Caki2 (cell line): ENCODE data around the gene LPP. TPM values are rescaled to one million over a fixed set of nuclear protein-coding genes. Genes with fewer than 3 reads are reported as not detected.

Experiments used
- DNase-seq: peaks from one replicate; pipeline ENCODE4 v3.0.0-alpha.2; 2015; ENCODE audit warnings: low read depth
- in situ Hi-C: cut with HindIII; loops from 2 replicates; pipeline ENCODE4 v1.10.0; 2016; ENCODE audit warnings: low sequenced_read_pairs, low pct_unique_long_range_greater_than_20kb, mixed read lengths
- total RNA-seq: library from RNA; depleted of rRNA; stranded (reverse); fragments of >200 nt; shearing (Covaris generic); gene quantifications from 2 replicates; pipeline ENCODE4 v1.2.3, GENCODE V29; 2014; ENCODE audit warnings: low replicate concordance

The LPP gene
- total RNA-seq, 1 experiment from 2014 or later = 9.2 TPM

GRCh38 chr3:188577539-188577938, 423.6 kb downstream of the LPP start:
- DNase-seq = no peak
- in situ Hi-C loops = no loop called here

- in situ Hi-C loops = no loop called here
Observed at GRCh38 chr3:188578576-188579363, 424.8 kb downstream of the LPP start.

GRCh38 chr3:188580223-188580622, 426.3 kb downstream of the LPP start:
- in situ Hi-C loops = no loop called here
- DNase-seq = no peak

More at GRCh38 chr3:188578576-188579363, 424.8 kb downstream of the LPP start:
- DNase-seq = no peak

GRCh38 chr3:188580659-188581058, 426.7 kb downstream of the LPP start:
- in situ Hi-C loops = no loop called here
- no peak for DNase-seq

GRCh38 chr3:188581365-188581764, 427.4 kb downstream of the LPP start:
- in situ Hi-C loops = no loop called here
- DNase-seq = no peak

- no peak for DNase-seq
- in situ Hi-C loops = no loop called here
Observed at GRCh38 chr3:188581792-188582191, 427.8 kb downstream of the LPP start.

GRCh38 chr3:188583341-188584161, 429.6 kb downstream of the LPP start:
- in situ Hi-C loops = no loop called here
- DNase-seq = peak; percentile 3

GRCh38 chr3:188584162-188584529, 430.2 kb downstream of the LPP start:
- DNase-seq = peak; percentile 34
- in situ Hi-C loops = no loop called here

- in situ Hi-C loops = no loop called here
- no peak for DNase-seq
Observed at GRCh38 chr3:188584958-188585689, 431.2 kb downstream of the LPP start.

GRCh38 chr3:188589071-188589470, 435.1 kb downstream of the LPP start:
- in situ Hi-C loops = no loop called here
- DNase-seq = no peak

GRCh38 chr3:188589771-188590170, 435.8 kb downstream of the LPP start:
- in situ Hi-C loops = no loop called here
- no peak for DNase-seq

GRCh38 chr3:188590557-188590956, 436.6 kb downstream of the LPP start:
- no peak for DNase-seq
- in situ Hi-C loops = no loop called here

- in situ Hi-C loops = no loop called here
- no peak for DNase-seq
Observed at GRCh38 chr3:188594139-188594538, 440.2 kb downstream of the LPP start.

GRCh38 chr3:188595890-188596376, 442.0 kb downstream of the LPP start:
- in situ Hi-C loops = no loop called here
- DNase-seq = no peak

- no peak for DNase-seq
- in situ Hi-C loops = no loop called here
Observed at GRCh38 chr3:188598894-188599293, 444.9 kb downstream of the LPP start.

- DNase-seq = no peak
- in situ Hi-C loops = no loop called here
Observed at GRCh38 chr3:188602111-188602510, 448.2 kb downstream of the LPP start.

- DNase-seq = no peak
- in situ Hi-C loops = no loop called here
Observed at GRCh38 chr3:188602620-188603019, 448.7 kb downstream of the LPP start.

GRCh38 chr3:188604651-188605050, 450.7 kb downstream of the LPP start:
- in situ Hi-C loops = no loop called here
- no peak for DNase-seq

- no peak for DNase-seq
- in situ Hi-C loops = no loop called here
Observed at GRCh38 chr3:188605231-188605630, 451.3 kb downstream of the LPP start.
